ENCODE measurements around the gene RASSF7. TPM values are rescaled to one million over a fixed set of nuclear protein-coding genes. Genes with fewer than 3 reads are reported as not detected.
A peak's percentile ranks its signal among the peaks of the same experiment; 100 is the strongest.

Gene RASSF7
- polyA plus RNA-seq, 2 of the 4 experiments (the other 2 are of a cell fraction) = 18.4 to 30.7 TPM

DNA sequence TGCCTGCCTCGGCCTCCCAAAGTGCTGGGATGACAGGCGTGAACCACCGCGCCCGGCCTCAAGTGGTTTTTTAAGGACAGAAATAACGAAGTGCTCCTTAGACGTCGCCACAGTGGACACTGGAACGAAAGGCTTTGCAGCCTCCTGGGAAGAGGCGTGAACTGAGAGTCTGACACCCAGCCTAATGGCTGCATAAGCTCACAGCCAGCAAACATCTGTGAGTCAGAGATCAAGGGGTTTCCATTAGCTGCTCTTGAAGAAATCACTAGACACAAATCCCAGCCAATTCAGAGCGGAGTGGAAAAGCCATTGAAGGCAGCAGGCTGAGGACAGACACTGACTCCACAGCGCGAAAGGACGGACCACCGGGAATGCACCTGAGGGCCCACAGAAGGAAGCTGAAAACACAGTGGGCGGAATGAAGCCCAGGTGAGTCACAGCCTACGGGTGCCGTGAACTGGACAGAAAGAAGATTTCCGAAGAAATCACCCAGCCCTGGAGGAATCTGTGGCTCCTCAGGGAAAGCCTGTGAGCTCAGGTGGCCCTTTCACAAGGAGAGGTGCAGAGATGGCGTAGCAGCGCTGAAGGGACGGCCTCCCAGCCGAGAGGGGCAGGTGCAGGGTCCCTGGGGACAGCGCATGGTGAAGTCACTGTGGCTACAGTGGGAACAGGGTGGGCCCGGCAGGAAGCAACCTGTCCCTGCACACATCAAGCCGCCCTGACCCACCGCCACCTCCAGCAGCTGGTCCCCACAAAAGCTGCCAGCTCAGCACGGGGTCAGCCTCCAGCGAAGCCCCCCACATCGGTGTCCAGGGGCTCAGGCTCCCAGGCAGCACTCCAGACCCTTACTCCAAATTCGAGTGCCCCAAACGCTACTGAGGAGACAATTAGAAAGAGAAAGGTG, 11.8 kb upstream of the RASSF7 start:
- ChIA-PET CTCF (interaction anchor here (1.0 kb wide), 1 partner anchor 16 kb away, joined by 5 read pairs; no protein-coding TSS in a partner anchor), POLR2A (no interaction called here)
- 74% methylated on average over 28 of the region's 32 CpGs for WGBS (ENCODE audit: missing lambda C conversion rate)
- no peaks in the 10 kb centered on the region for H3K9me3 ChIP-seq
- no peak overlapping the region for H3K27ac ChIP-seq
- no peak overlapping the region for H3K4me2 ChIP-seq
- DNase-seq (ENCODE audit: low read depth in 1 of 2, low spot score in 1 of 2) = no peak
- peak in 1 of 2 experiments; percentile 14; a peak in 2 of 6 replicates for ATAC-seq
- H3K4me1 ChIP-seq = no peaks in the 10 kb centered on the region; the same call in 2 of the 3 replicates
- H3K4me3 ChIP-seq = no peak overlapping the region
- TF ChIP-seq, protein P1, sequence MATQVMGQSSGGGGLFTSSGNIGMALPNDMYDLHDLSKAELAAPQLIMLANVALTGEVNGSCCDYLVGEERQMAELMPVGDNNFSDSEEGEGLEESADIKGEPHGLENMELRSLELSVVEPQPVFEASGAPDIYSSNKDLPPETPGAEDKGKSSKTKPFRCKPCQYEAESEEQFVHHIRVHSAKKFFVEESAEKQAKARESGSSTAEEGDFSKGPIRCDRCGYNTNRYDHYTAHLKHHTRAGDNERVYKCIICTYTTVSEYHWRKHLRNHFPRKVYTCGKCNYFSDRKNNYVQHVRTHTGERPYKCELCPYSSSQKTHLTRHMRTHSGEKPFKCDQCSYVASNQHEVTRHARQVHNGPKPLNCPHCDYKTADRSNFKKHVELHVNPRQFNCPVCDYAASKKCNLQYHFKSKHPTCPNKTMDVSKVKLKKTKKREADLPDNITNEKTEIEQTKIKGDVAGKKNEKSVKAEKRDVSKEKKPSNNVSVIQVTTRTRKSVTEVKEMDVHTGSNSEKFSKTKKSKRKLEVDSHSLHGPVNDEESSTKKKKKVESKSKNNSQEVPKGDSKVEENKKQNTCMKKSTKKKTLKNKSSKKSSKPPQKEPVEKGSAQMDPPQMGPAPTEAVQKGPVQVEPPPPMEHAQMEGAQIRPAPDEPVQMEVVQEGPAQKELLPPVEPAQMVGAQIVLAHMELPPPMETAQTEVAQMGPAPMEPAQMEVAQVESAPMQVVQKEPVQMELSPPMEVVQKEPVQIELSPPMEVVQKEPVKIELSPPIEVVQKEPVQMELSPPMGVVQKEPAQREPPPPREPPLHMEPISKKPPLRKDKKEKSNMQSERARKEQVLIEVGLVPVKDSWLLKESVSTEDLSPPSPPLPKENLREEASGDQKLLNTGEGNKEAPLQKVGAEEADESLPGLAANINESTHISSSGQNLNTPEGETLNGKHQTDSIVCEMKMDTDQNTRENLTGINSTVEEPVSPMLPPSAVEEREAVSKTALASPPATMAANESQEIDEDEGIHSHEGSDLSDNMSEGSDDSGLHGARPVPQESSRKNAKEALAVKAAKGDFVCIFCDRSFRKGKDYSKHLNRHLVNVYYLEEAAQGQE (IDR thresholded peaks at IDR 0.05) = no peak
- TF ChIP-seq HOXB13 (CRISPR knock-in tag; IDR thresholded peaks at IDR 0.05; ENCODE audit: low read depth) (no peak), NR3C1 (IDR thresholded peaks at IDR 0.05) (no peak), TFCP2L1 (CRISPR knock-in tag; IDR thresholded peaks at IDR 0.05) (no peak), HEYL (CRISPR knock-in tag; IDR thresholded peaks at IDR 0.05) (no peak), ZSCAN20 (CRISPR knock-in tag; IDR thresholded peaks at IDR 0.05) (no peak), SREBF2 (IDR thresholded peaks at IDR 0.05) (no peak), PHF8 (IDR thresholded peaks at IDR 0.05; ENCODE audit: borderline replicate concordance, low read depth) (no peak), CEBPB (IDR thresholded peaks at IDR 0.05) (no peak), BHLHE40 (IDR thresholded peaks at IDR 0.05; ENCODE audit: low read depth, low read length) (no peak), FOSB (CRISPR knock-in tag; IDR thresholded peaks at IDR 0.05) (no peak), TP53 (CRISPR knock-in tag; IDR thresholded peaks at IDR 0.05) (no peak), RCOR1 (IDR thresholded peaks at IDR 0.05; ENCODE audit: low read depth, low read length) (no peak), CHD2 (IDR thresholded peaks at IDR 0.05; ENCODE audit: low read length, partially characterized antibody) (no peak)
- no peak for FAIRE-seq

DNA sequence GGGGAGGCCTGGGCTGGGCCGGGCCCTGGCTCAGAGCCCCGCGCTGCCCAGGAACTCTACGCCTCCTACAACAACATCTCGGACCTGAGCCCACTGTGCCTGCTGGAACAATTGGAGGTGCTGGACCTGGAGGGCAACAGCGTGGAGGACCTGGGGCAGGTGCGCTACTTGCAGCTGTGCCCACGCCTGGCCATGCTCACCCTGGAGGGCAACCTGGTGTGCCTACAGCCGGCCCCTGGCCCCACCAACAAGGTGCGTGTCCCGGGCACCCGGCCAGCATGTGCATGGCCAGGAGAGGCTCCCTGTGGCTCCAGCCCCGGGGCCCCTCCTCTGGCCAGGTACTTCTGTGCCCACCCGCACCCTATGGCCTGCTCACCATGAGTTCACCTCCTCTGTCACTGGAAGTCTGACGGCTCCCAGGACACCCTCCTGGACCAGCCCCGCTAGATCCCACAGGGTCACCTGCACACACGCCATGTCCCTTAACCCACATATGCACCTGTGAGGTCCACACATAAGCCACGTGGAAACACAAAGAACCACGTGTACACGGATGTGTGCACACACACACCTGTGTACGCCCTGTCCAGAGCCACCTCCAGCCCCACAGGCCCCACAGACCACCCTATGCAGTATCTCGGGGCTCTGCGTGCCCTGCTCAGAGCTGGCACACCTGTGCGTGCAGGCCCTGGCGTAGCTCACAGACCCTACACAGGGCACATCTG, 10.6 kb upstream of the RASSF7 start:
- peaks cover 8% of the 10 kb centered on the region; the same call in 2 of the 3 replicates for H3K4me1 ChIP-seq
- ChIA-PET POLR2A (no interaction called here), CTCF (no interaction called here)
- ATAC-seq (no peak), DNase-seq (ENCODE audit: low read depth in 1 of 2, low spot score in 1 of 2) (no peak), FAIRE-seq (no peak)
- no peak for TF ChIP-seq NFE2L2 (conservative IDR thresholded peaks at IDR 0.05; ENCODE audit: low read length)
- TF ChIP-seq, protein P2, sequence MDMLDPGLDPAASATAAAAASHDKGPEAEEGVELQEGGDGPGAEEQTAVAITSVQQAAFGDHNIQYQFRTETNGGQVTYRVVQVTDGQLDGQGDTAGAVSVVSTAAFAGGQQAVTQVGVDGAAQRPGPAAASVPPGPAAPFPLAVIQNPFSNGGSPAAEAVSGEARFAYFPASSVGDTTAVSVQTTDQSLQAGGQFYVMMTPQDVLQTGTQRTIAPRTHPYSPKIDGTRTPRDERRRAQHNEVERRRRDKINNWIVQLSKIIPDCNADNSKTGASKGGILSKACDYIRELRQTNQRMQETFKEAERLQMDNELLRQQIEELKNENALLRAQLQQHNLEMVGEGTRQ (IDR thresholded peaks at IDR 0.05) = no peak
- TF ChIP-seq CHD4 (IDR thresholded peaks at IDR 0.05; ENCODE audit: borderline replicate concordance) = no peak
- no peak for TF ChIP-seq NR3C1 (IDR thresholded peaks at IDR 0.05)
- TF ChIP-seq POLR2A (IDR thresholded peaks at IDR 0.05; ENCODE audit: low read length) = no peak
- TF ChIP-seq, protein P1 (IDR thresholded peaks at IDR 0.05) = no peak
- TF ChIP-seq, protein P3, sequence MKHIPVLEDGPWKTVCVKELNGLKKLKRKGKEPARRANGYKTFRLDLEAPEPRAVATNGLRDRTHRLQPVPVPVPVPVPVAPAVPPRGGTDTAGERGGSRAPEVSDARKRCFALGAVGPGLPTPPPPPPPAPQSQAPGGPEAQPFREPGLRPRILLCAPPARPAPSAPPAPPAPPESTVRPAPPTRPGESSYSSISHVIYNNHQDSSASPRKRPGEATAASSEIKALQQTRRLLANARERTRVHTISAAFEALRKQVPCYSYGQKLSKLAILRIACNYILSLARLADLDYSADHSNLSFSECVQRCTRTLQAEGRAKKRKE (CRISPR knock-in tag; IDR thresholded peaks at IDR 0.05; ENCODE audit: low read depth) = no peak
- TF ChIP-seq MAZ (IDR thresholded peaks at IDR 0.05; ENCODE audit: borderline replicate concordance, low read depth, low read length) = no peak
- TF ChIP-seq RARB (CRISPR knock-in tag; IDR thresholded peaks at IDR 0.05) = no peak
- TF ChIP-seq PHF8 (IDR thresholded peaks at IDR 0.05; ENCODE audit: borderline replicate concordance, low read depth) = no peak
- TF ChIP-seq RFX5 (IDR thresholded peaks at IDR 0.05) = no peak
- TF ChIP-seq, protein P4, sequence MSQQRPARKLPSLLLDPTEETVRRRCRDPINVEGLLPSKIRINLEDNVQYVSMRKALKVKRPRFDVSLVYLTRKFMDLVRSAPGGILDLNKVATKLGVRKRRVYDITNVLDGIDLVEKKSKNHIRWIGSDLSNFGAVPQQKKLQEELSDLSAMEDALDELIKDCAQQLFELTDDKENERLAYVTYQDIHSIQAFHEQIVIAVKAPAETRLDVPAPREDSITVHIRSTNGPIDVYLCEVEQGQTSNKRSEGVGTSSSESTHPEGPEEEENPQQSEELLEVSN (IDR thresholded peaks at IDR 0.05; ENCODE audit: borderline replicate concordance, low read depth) = no peak
- no peak for TF ChIP-seq JUNB (IDR thresholded peaks at IDR 0.05)
- no peak for TF ChIP-seq ZNF302 (CRISPR knock-in tag; IDR thresholded peaks at IDR 0.05)
- H3K9me3 ChIP-seq = no peaks in the 10 kb centered on the region
- no peak overlapping the region for H3K27ac ChIP-seq
- WGBS (ENCODE audit: missing lambda C conversion rate) = 86% methylated on average over 12 of the region's 25 CpGs
- H3K4me3 ChIP-seq = no peak overlapping the region
- H3K4me2 ChIP-seq = no peak overlapping the region
